Karpas-422 (cell line): ENCODE results near the gene KMT2A. TPM values are rescaled to one million over a fixed set of nuclear protein-coding genes. Genes with fewer than 3 reads are reported as not detected.
"Not testable (repeated sequence)": the region's sequence is repeated elsewhere in the genome, so short reads cannot be mapped to it uniquely, and the experiment has no call there.

Source experiments
- DNase-seq: peaks from one replicate; pipeline ENCODE4 v3.0.0-alpha.2; 2015
- H2AFZ ChIP-seq: fragments of 200-600 bp; sonication (generic); 2 replicates; pipeline ENCODE4 v1.6.1; 2014; ENCODE audit warnings: antibody characterized with exemption, low read length, mixed read lengths
- H3K27ac ChIP-seq: fragments of 200-600 bp; sonication (generic); 2 replicates; pipeline ENCODE4 v1.5.1; 2014; ENCODE audit warnings: mild to moderate bottlenecking, low read length, moderate library complexity
- H3K27me3 ChIP-seq: fragments of 200-600 bp; sonication (generic); 2 replicates; pipeline ENCODE4 v1.6.1; 2014; ENCODE audit warnings: low read length, mixed read lengths
- H3K36me3 ChIP-seq: fragments of 200-600 bp; sonication (generic); 2 replicates; pipeline ENCODE4 v1.6.1; 2014; ENCODE audit warnings: low read length, mixed read lengths; ENCODE audit not compliant: insufficient read depth
- H3K4me1 ChIP-seq: fragments of 200-600 bp; sonication (generic); 2 replicates; pipeline ENCODE4 v1.6.1; 2014; ENCODE audit warnings: mild to moderate bottlenecking, low read length, mixed read lengths
- H3K4me2 ChIP-seq: fragments of 200-600 bp; sonication (generic); 2 replicates; pipeline ENCODE4 v1.6.1; 2014; ENCODE audit warnings: low read length, low read depth, mild to moderate bottlenecking; ENCODE audit not compliant: poor library complexity, severe bottlenecking
- H3K4me3 ChIP-seq: fragments of 200-600 bp; sonication (generic); 2 replicates; pipeline ENCODE4 v1.5.1; 2014; ENCODE audit warnings: mild to moderate bottlenecking, antibody characterized with exemption, low read length, mixed read lengths
- H3K79me2 ChIP-seq: fragments of 200-600 bp; sonication (generic); 2 replicates; pipeline ENCODE4 v1.6.1; 2014; ENCODE audit warnings: mild to moderate bottlenecking, low read length, mixed read lengths
- H3K9ac ChIP-seq: fragments of 200-600 bp; sonication (generic); 2 replicates; pipeline ENCODE4 v1.6.0; 2014; ENCODE audit warnings: low read length
- H3K9me2 ChIP-seq: fragments of 200-600 bp; sonication (generic), shearing (Covaris generic); replicated peaks from 2 replicates; pipeline ENCODE4 v1.6.0; 2014; ENCODE audit warnings: mild to moderate bottlenecking, low read length, moderate library complexity; ENCODE audit not compliant: insufficient read depth
- H3K9me3 ChIP-seq: fragments of 300-700, 200-600 bp; sonication (generic); 2 replicates; pipeline ENCODE4 v1.6.1; 2014; ENCODE audit warnings: low read length, mixed read lengths
- H4K20me1 ChIP-seq: fragments of 200-600 bp; sonication (generic); 2 replicates; pipeline ENCODE4 v1.6.1; 2014; ENCODE audit warnings: mild to moderate bottlenecking, antibody characterized with exemption, low read length, low read depth; ENCODE audit not compliant: insufficient read depth
- total RNA-seq: library from RNA; depleted of rRNA; stranded (reverse); fragments of >200 nt; shearing (Covaris generic); gene quantifications from 2 replicates; pipeline ENCODE4 v1.2.3, GENCODE V29; 2014; ENCODE audit warnings: low replicate concordance

The KMT2A gene
- total RNA-seq, 1 experiment from 2014 or later, result 40.7 TPM

GRCh38 chr11:118406599-118407166 is 29.6 kb upstream of the KMT2A start:
- Histone ChIP-seq H3K9me2 (no peaks in the 10 kb centered on the region), H3K79me2 (peaks cover 64% of the 10 kb centered on the region), H3K9me3 (no peaks in the 10 kb centered on the region), H3K9ac (no peak overlapping the region), H3K4me1 (peaks cover 42% of the 10 kb centered on the region), H3K27me3 (no peaks in the 10 kb centered on the region), H3K4me2 (no peak overlapping the region), H2AFZ (no peak overlapping the region), H3K4me3 (no peak overlapping the region), H3K36me3 (peaks cover 17% of the 10 kb centered on the region; the same call in 1 of the 2 replicates), H3K27ac (no peak overlapping the region), H4K20me1 (peaks cover 9% of the 10 kb centered on the region; the same call in 1 of the 2 replicates)
- no peak for DNase-seq

- no peaks in the 10 kb centered on the region for H4K20me1 ChIP-seq
- H3K36me3 ChIP-seq, result peaks cover 17% of the 10 kb centered on the region; the same call in 1 of the 2 replicates
- no peaks in the 10 kb centered on the region for H3K27me3 ChIP-seq
- peaks cover 42% of the 10 kb centered on the region for H3K4me1 ChIP-seq
- no peak for DNase-seq
- no peak overlapping the region for H2AFZ ChIP-seq
- no peaks in the 10 kb centered on the region for H3K9me2 ChIP-seq
- H3K79me2 ChIP-seq, result peaks cover 29% of the 10 kb centered on the region
- H3K9me3 ChIP-seq, result no peaks in the 10 kb centered on the region
- no peak overlapping the region for H3K9ac ChIP-seq
- peak overlapping the region; percentile 26 for H3K4me2 ChIP-seq
- H3K4me3 ChIP-seq, result no peak overlapping the region
- peak overlapping the region; percentile 58 for H3K27ac ChIP-seq
These were observed 26.1 kb upstream of the KMT2A start for GRCh38 chr11:118410055-118410745.

- H3K27me3 ChIP-seq, result no peaks in the 10 kb centered on the region
- 0 out of 2 replicates have a peak overlapping the region, but pooled peaks have one; percentile 45 for H3K27ac ChIP-seq
- no peaks in the 10 kb centered on the region for H4K20me1 ChIP-seq
- peaks cover 16% of the 10 kb centered on the region for H3K79me2 ChIP-seq
- H3K9ac ChIP-seq, result no peak overlapping the region
- H3K4me3 ChIP-seq, result no peak overlapping the region
- no peaks in the 10 kb centered on the region for H3K9me2 ChIP-seq
- no peaks in the 10 kb centered on the region for H3K9me3 ChIP-seq
- no peak overlapping the region for H3K4me2 ChIP-seq
- peaks cover 55% of the 10 kb centered on the region for H3K4me1 ChIP-seq
- H2AFZ ChIP-seq, result no peak overlapping the region
- peaks cover 13% of the 10 kb centered on the region; the same call in 1 of the 2 replicates for H3K36me3 ChIP-seq
- no peak for DNase-seq
These were observed 24.8 kb upstream of the KMT2A start for GRCh38 chr11:118411530-118411929.

- H3K79me2 ChIP-seq, result peaks cover 5% of the 10 kb centered on the region; the same call in 1 of the 2 replicates
- H3K27me3 ChIP-seq, result no peaks in the 10 kb centered on the region
- no peaks in the 10 kb centered on the region for H4K20me1 ChIP-seq
- H3K9ac ChIP-seq, result no peak overlapping the region
- H3K4me1 ChIP-seq, result peaks cover 55% of the 10 kb centered on the region
- H3K9me3 ChIP-seq, result no peaks in the 10 kb centered on the region
- H3K36me3 ChIP-seq, result peaks cover 6% of the 10 kb centered on the region; the same call in 1 of the 2 replicates
- no peak overlapping the region for H3K4me2 ChIP-seq
- no peak overlapping the region for H3K4me3 ChIP-seq
- no peak overlapping the region for H2AFZ ChIP-seq
- no peak for DNase-seq
- H3K9me2 ChIP-seq, result no peaks in the 10 kb centered on the region
- no peak overlapping the region for H3K27ac ChIP-seq
These were observed 23.4 kb upstream of the KMT2A start for GRCh38 chr11:118412921-118413320.

- H4K20me1 ChIP-seq, result no peaks in the 10 kb centered on the region
- H3K27ac ChIP-seq, result peak overlapping the region; percentile 92
- DNase-seq, result no peak
- no peaks in the 10 kb centered on the region for H3K36me3 ChIP-seq
- H3K9me3 ChIP-seq, result no peaks in the 10 kb centered on the region
- H3K4me2 ChIP-seq, result peak overlapping the region; percentile 67
- no peak overlapping the region for H2AFZ ChIP-seq
- no peaks in the 10 kb centered on the region for H3K79me2 ChIP-seq
- peaks cover 35% of the 10 kb centered on the region for H3K4me1 ChIP-seq
- H3K4me3 ChIP-seq, result peak overlapping the region; percentile 41
- H3K9me2 ChIP-seq, result no peaks in the 10 kb centered on the region
- peak overlapping the region; percentile 56 for H3K9ac ChIP-seq
- H3K27me3 ChIP-seq, result no peaks in the 10 kb centered on the region
These were observed 21.1 kb upstream of the KMT2A start for GRCh38 chr11:118415062-118415738.

- H3K4me1 ChIP-seq, result peaks cover 30% of the 10 kb centered on the region
- H3K9ac ChIP-seq, result peak overlapping the region; percentile 56
- H3K27ac ChIP-seq, result peak overlapping the region; percentile 92
- no peaks in the 10 kb centered on the region for H3K9me2 ChIP-seq
- DNase-seq, result peak; percentile 78
- H3K9me3 ChIP-seq, result no peaks in the 10 kb centered on the region
- peak overlapping the region; percentile 41 for H3K4me3 ChIP-seq
- H2AFZ ChIP-seq, result no peak overlapping the region
- H3K79me2 ChIP-seq, result no peaks in the 10 kb centered on the region
- H3K4me2 ChIP-seq, result peak overlapping the region; percentile 67
- no peaks in the 10 kb centered on the region for H4K20me1 ChIP-seq
- no peaks in the 10 kb centered on the region for H3K27me3 ChIP-seq
- no peaks in the 10 kb centered on the region for H3K36me3 ChIP-seq
These were observed 20.6 kb upstream of the KMT2A start for GRCh38 chr11:118415739-118416068.

- not testable (repeated sequence) for H3K36me3 ChIP-seq, DNase-seq, H3K9ac ChIP-seq
These were observed 19.4 kb upstream of the KMT2A start for GRCh38 chr11:118416900-118417299.

GRCh38 chr11:118417801-118418200 is 18.5 kb upstream of the KMT2A start:
- Histone ChIP-seq H3K4me1 (peaks cover 25% of the 10 kb centered on the region), H3K4me2 (no peak overlapping the region), H3K27ac (no peak overlapping the region), H4K20me1 (no peaks in the 10 kb centered on the region), H3K9ac (no peak overlapping the region), H2AFZ (no peak overlapping the region), H3K9me2 (no peaks in the 10 kb centered on the region), H3K4me3 (no peak overlapping the region), H3K79me2 (no peaks in the 10 kb centered on the region), H3K36me3 (no peaks in the 10 kb centered on the region), H3K27me3 (no peaks in the 10 kb centered on the region), H3K9me3 (no peaks in the 10 kb centered on the region)
- no peak for DNase-seq

More at GRCh38 chr11:118416900-118417299, 19.4 kb upstream of the KMT2A start:
- not testable (repeated sequence) for H3K4me2 ChIP-seq, H3K9me3 ChIP-seq, H2AFZ ChIP-seq, H3K27me3 ChIP-seq, H3K4me3 ChIP-seq, H3K79me2 ChIP-seq, H4K20me1 ChIP-seq, H3K27ac ChIP-seq, H3K9me2 ChIP-seq
- peaks cover 25% of the 10 kb centered on the region for H3K4me1 ChIP-seq
